ENCODE measurements around the gene TNFRSF8. TPM values are rescaled to one million over a fixed set of nuclear protein-coding genes. Genes with fewer than 3 reads are reported as not detected.

TNFRSF8 gene
- total and polyA plus RNA-seq, 5 experiments from 2014 or later = not detected

DNA sequence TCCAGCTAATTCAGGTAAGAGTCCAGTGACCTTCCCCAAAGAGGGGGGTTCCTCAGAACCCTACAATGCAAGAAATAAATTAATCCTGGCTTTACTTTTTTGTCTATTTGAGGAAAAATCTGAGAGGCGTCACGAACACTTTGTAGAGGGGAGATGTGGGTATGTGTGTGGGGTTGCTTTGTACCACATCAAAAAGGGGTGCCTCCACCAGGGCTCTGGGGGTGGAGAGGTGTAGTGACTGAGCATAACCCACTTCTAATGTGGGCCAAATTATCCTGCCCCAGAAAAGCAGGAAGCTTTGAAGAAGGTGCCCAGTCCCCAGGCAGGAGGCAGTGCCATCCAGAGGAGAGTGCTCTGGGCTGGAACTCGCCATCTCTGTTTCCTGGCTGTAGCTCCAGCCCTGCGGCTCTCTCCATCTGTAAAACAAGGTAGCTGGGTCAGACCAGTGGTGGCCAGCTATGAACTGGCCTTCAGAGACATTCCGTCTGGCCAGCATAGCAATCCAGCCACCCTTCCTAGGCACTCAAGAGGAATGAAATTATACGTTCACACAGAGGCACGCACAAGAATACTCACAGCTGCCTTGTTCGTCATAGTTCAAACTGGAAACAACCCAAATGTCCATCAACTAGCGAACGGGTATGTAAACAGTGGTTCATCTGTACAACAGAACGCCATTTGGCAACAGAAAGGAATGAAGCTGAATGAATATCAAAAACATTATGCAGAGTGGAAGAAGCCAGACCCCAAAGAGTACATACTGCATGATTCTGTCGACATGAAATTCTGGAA is 58.3 kb downstream of the TNFRSF8 start:
- H3K4me1 Mint-ChIP-seq = peaks cover 19 to 42% (median 38%) of the 10 kb centered on the region in 4 donors
- H3K27ac Mint-ChIP-seq = peak overlapping the region in 5 of 10 donors; percentile 34 to 72 (median 39)
- peaks cover 0 to 6% (median 4%) of the 10 kb centered on the region in 3 donors for H3K36me3 Mint-ChIP-seq
- ATAC-seq (peak; percentile 81 to 95), DNase-seq (peak in 6 of 10 donors; percentile 32 to 64 (median 46))
- peaks cover 0 to 10% (median 4%) of the 10 kb centered on the region in 9 donors for H3K9me3 Mint-ChIP-seq
- peak overlapping the region in 5 of 10 donors; percentile 0 to 42 (median 32) for H3K4me3 Mint-ChIP-seq
- POLR2A ChIA-PET = interaction anchor here (0.6 to 1.0 kb wide), 2 partner anchors 89 to 152 kb away, joined by 3 read pairs; no protein-coding TSS in a partner anchor
- H3K27me3 Mint-ChIP-seq = peaks cover 2 to 19% (median 4%) of the 10 kb centered on the region in 5 donors

DNA sequence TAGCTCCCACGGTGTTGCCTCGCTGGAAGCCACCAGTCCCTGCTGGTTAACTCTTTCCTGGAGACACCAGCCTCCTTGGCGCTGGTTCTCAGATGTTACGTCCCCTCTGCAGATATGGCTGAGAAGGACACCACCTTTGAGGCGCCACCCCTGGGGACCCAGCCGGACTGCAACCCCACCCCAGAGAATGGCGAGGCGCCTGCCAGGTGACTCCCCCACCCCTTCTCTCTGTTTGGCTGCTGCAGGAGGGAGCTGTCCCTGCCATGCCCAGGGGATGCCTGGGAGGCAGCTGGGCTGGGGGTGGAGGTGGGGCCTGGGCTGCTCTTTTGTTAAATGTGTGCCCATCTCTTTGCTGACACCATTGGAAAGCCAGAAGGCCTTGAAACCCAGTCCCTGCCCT is 60.1 kb downstream of the TNFRSF8 start:
- peak overlapping the region in 1 of 10 donors; percentile 21 for H3K27ac Mint-ChIP-seq
- peaks cover 2 to 19% (median 4%) of the 10 kb centered on the region in 5 donors for H3K27me3 Mint-ChIP-seq

GRCh38 chr1:12124693-12125421 is 61.8 kb downstream of the TNFRSF8 start:
- ATAC-seq = peak; percentile 44 to 67
- Mint-ChIP-seq H3K4me3 (peak overlapping the region in 5 of 10 donors; percentile 2 to 67 (median 34)), H3K9me3 (peaks cover 0 to 8% (median 4%) of the 10 kb centered on the region in 9 donors), H3K36me3 (peaks cover 0 to 6% (median 4%) of the 10 kb centered on the region in 3 donors), H3K4me1 (peaks cover 23 to 45% (median 40%) of the 10 kb centered on the region in 4 donors), H3K27ac (peak overlapping the region in 8 of 10 donors; percentile 14 to 75 (median 48)), H3K27me3 (peaks cover 0 to 19% (median 3%) of the 10 kb centered on the region in 5 donors)
- peak; percentile 60 to 94 (median 76) for DNase-seq
- POLR2A ChIA-PET = interaction anchor here (0.7 to 4.5 kb wide), 15 partner anchors 10 to 210 kb away, joined by 3 to 65 read pairs (median 4); no protein-coding TSS in a partner anchor

More for the DNA sequence above, 60.1 kb downstream of the TNFRSF8 start:
- ATAC-seq (no peak), DNase-seq (no peak)
- Mint-ChIP-seq H3K4me1 (peaks cover 21 to 46% (median 43%) of the 10 kb centered on the region in 4 donors), H3K9me3 (peaks cover 0 to 10% (median 4%) of the 10 kb centered on the region in 9 donors), H3K4me3 (no peak overlapping the region), H3K36me3 (peaks cover 0 to 6% (median 4%) of the 10 kb centered on the region in 3 donors)
- POLR2A ChIA-PET = interaction anchor here (0.7 to 4.5 kb wide), 3 partner anchors 56 to 536 kb away, joined by 3 to 65 read pairs (median 16); no protein-coding TSS in a partner anchor

- POLR2A ChIA-PET = interaction anchor here (0.9 to 4.5 kb wide), 11 partner anchors 12 to 84 kb away, joined by 3 to 65 read pairs (median 4); no protein-coding TSS in a partner anchor
- Mint-ChIP-seq H3K4me1 (peaks cover 23 to 43% (median 35%) of the 10 kb centered on the region in 4 donors), H3K27ac (peak overlapping the region in 6 of 10 donors; percentile 14 to 84 (median 64)), H3K27me3 (peaks cover 0 to 19% (median 2%) of the 10 kb centered on the region in 5 donors), H3K4me3 (peak overlapping the region in 1 of 10 donors; percentile 68), H3K36me3 (no peaks in the 10 kb centered on the region), H3K9me3 (peaks cover 0 to 2% (median 0%) of the 10 kb centered on the region in 9 donors)
- ATAC-seq (no peak), DNase-seq (no peak)
Measured at GRCh38 chr1:12125422-12126355, 62.6 kb downstream of the TNFRSF8 start.

DNA sequence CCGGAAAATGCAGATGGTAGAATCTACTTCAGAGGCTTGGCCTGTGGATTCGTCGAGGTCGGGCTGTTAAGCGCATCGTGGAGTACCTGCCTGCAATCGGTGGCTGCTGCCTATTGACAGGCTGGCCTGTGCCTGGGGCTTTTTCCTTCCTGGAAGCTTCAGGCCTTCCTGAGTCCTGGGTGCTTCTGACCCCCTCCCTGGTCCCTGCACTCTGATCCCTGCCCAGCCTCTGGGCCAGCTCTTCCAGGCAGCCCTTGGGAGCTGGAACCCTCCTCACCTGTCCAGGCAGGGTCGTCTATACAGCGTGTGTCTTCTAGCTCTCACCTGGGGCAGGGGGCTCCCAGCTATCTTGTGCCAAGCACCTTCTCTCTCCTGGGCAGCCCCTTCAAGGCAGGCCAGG is 63.7 kb downstream of the TNFRSF8 start:
- Mint-ChIP-seq H3K4me1 (peaks cover 14 to 34% (median 25%) of the 10 kb centered on the region in 4 donors), H3K27ac (peak overlapping the region in 4 of 10 donors; percentile 29 to 63 (median 53)), H3K4me3 (no peak overlapping the region), H3K27me3 (peaks cover 0 to 13% (median under 1%) of the 10 kb centered on the region in 5 donors), H3K36me3 (no peaks in the 10 kb centered on the region), H3K9me3 (no peaks in the 10 kb centered on the region)
- POLR2A ChIA-PET = interaction anchor here (0.8 to 4.5 kb wide), 4 partner anchors 23 to 82 kb away, joined by 3 to 65 read pairs (median 7); no protein-coding TSS in a partner anchor
- DNase-seq (no peak), ATAC-seq (no peak)

GRCh38 chr1:12127206-12127810 is 64.2 kb downstream of the TNFRSF8 start:
- Mint-ChIP-seq H3K4me1 (peaks cover 13 to 37% (median 27%) of the 10 kb centered on the region in 4 donors), H3K27me3 (peaks cover 0 to 9% (median 0%) of the 10 kb centered on the region in 5 donors), H3K4me3 (no peak overlapping the region), H3K27ac (peak overlapping the region in 6 of 10 donors; percentile 29 to 75 (median 53)), H3K36me3 (no peaks in the 10 kb centered on the region), H3K9me3 (no peaks in the 10 kb centered on the region)
- ATAC-seq (no peak), DNase-seq (no peak)
- POLR2A ChIA-PET = interaction anchor here (0.8 to 4.5 kb wide), 4 partner anchors 23 to 82 kb away, joined by 3 to 65 read pairs (median 7); no protein-coding TSS in a partner anchor

- H3K4me3 Mint-ChIP-seq = no peak overlapping the region
- ATAC-seq (no peak), DNase-seq (no peak)
Measured at GRCh38 chr1:12128120-12128519, 65.0 kb downstream of the TNFRSF8 start.

GRCh38 chr1:12129624-12130023 is 66.5 kb downstream of the TNFRSF8 start:
- Mint-ChIP-seq H3K27ac (peak overlapping the region in 3 of 10 donors; percentile 51 to 83 (median 75)), H3K36me3 (no peaks in the 10 kb centered on the region), H3K4me1 (peaks cover 15 to 56% (median 46%) of the 10 kb centered on the region in 4 donors), H3K27me3 (no peaks in the 10 kb centered on the region), H3K9me3 (no peaks in the 10 kb centered on the region), H3K4me3 (no peak overlapping the region)
- no peak for DNase-seq
- no peak for ATAC-seq
- POLR2A ChIA-PET = no interaction called here

More at GRCh38 chr1:12128120-12128519, 65.0 kb downstream of the TNFRSF8 start:
- peaks cover 0 to 9% (median 0%) of the 10 kb centered on the region in 5 donors for H3K27me3 Mint-ChIP-seq
- POLR2A ChIA-PET = interaction anchor here (1.9 kb wide), 1 partner anchor 22 kb away, joined by 11 read pairs; no protein-coding TSS in a partner anchor
- H3K36me3 Mint-ChIP-seq = no peaks in the 10 kb centered on the region
- no peak overlapping the region for H3K27ac Mint-ChIP-seq
- no peaks in the 10 kb centered on the region for H3K9me3 Mint-ChIP-seq
- H3K4me1 Mint-ChIP-seq = peaks cover 13 to 45% (median 35%) of the 10 kb centered on the region in 4 donors

DNA sequence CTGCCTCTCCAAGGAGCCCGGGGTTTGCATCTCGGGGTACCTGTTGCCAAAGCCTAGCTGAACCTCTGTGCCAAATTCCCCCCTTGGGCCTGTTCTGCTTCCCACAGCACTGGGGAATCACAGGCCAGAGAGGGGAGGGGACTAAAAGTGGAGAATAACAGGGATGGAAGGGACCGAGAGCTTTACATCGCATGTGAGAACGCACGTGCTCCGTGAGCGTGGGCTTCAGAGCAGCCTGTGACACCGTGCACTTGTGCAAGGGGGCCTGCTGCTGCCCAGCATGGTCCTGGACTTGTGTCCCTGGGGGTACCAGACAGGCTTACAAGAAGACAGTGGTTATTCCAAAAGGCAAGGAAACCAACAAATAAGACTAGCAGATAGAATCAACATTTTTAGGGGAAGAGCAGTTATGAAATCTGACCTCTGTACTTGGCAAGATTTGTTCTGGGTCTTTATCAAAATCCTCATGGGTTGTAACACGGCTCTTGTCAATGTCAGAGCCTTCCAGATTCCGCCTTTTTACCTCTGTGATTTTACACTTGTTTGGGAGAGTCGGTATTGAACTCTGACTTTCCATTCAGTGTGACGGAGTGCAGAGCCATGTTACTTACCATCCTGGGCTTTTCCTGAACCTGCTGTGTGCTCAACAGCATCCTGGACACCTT is 67.5 kb downstream of the TNFRSF8 start:
- Mint-ChIP-seq H3K27ac (peak overlapping the region in 3 of 10 donors; percentile 24 to 74 (median 44)), H3K36me3 (no peaks in the 10 kb centered on the region), H3K9me3 (no peaks in the 10 kb centered on the region), H3K27me3 (no peaks in the 10 kb centered on the region), H3K4me3 (no peak overlapping the region), H3K4me1 (peaks cover 8 to 46% (median 37%) of the 10 kb centered on the region in 4 donors)
- no peak for DNase-seq
- no peak for ATAC-seq
- POLR2A ChIA-PET = interaction anchor here (0.9 to 1.2 kb wide), 2 partner anchors 45 to 79 kb away, joined by 3 to 4 read pairs; no protein-coding TSS in a partner anchor

GRCh38 chr1:12132078-12132477 is 69.0 kb downstream of the TNFRSF8 start:
- H3K27ac Mint-ChIP-seq = peak overlapping the region; percentile 49 to 95 (median 91)
- POLR2A ChIA-PET = interaction anchor here (0.7 to 5.3 kb wide), 11 partner anchors 10 to 78 kb away, joined by 3 to 45 read pairs (median 4); partner anchors contain the start of gene TNFRSF1B
- ATAC-seq (no peak), DNase-seq (no peak)
- peak overlapping the region in 5 of 10 donors; percentile 6 to 26 (median 10) for H3K4me3 Mint-ChIP-seq
- H3K9me3 Mint-ChIP-seq = no peaks in the 10 kb centered on the region
- H3K27me3 Mint-ChIP-seq = no peaks in the 10 kb centered on the region
- peaks cover 9 to 35% (median 28%) of the 10 kb centered on the region in 4 donors for H3K4me1 Mint-ChIP-seq
- H3K36me3 Mint-ChIP-seq = no peaks in the 10 kb centered on the region

Measured in naive thymus-derived CD8-positive, alpha-beta T cell (primary cell).